Common myeloid progenitor, CD34-positive (primary cell): ENCODE data around the gene MAGEA9. TPM values are rescaled to one million over a fixed set of nuclear protein-coding genes. Genes with fewer than 3 reads are reported as not detected.
"Not testable (repeated sequence)": the region's sequence is repeated elsewhere in the genome, so short reads cannot be mapped to it uniquely, and the experiment has no call there.

Source experiments
- CTCF ChIA-PET: fragments of 350-600 bp; sonication (Branson Sonifier 250); formaldehyde crosslinking; loops from one replicate; lab custom pipeline; 2021; ENCODE audit warnings: antibody characterized with exemption; lab: Charles Lee
- POLR2A ChIA-PET: fragments of 350-600 bp; sonication (Branson Sonifier 250); formaldehyde crosslinking; loops from one replicate; lab custom pipeline; 2021; ENCODE audit warnings: antibody characterized with exemption; lab: Charles Lee
- DNase-seq, 3 donors: peaks; one replicate each; pipeline versions ENCODE4 v3.0.0 to v3.0.0-alpha.2; 2013
- H3K27ac ChIP-seq, 2 experiments: 1 replicate in 1 of 2; 2 replicates in 1 of 2; pipeline ENCODE4 v1.7.0; 2013; ENCODE audit warnings: inconsistent platforms in 2 of 2, low read length in 2 of 2, mild to moderate bottlenecking in 2 of 2, low read depth in 1 of 2, moderate library complexity in 1 of 2; ENCODE audit not compliant: severe bottlenecking in 2 of 2, insufficient read depth in 1 of 2, poor library complexity in 1 of 2
- H3K27me3 ChIP-seq, 5 experiments: replicated peaks in 2 of 5; 1 replicate in 3 of 5; 2 replicates in 2 of 5; pipeline versions ENCODE4 v1.6.1 to v1.7.0; 2013; ENCODE audit warnings: low read length in 4 of 5, mild to moderate bottlenecking in 2 of 5, moderate library complexity in 2 of 5, inconsistent platforms in 1 of 5; ENCODE audit not compliant: insufficient read depth in 5 of 5, control insufficient read depth in 4 of 5
- H3K36me3 ChIP-seq, 4 experiments: 1 replicate in 2 of 4; 2 replicates in 2 of 4; pipeline versions ENCODE4 v1.6.1 to v1.7.0; 2013; ENCODE audit warnings: low read length in 3 of 4, control low read depth in 1 of 4, mild to moderate bottlenecking in 1 of 4; ENCODE audit not compliant: control insufficient read depth in 4 of 4, insufficient read depth in 4 of 4
- H3K4me1 ChIP-seq, 4 experiments: 1 replicate in 3 of 4; 2 replicates in 1 of 4; pipeline versions ENCODE4 v1.6.1 to v1.7.1; 2013; ENCODE audit warnings: low read length in 3 of 4, mild to moderate bottlenecking in 3 of 4, control low read depth in 1 of 4, inconsistent platforms in 1 of 4, moderate library complexity in 1 of 4; ENCODE audit not compliant: control insufficient read depth in 4 of 4, insufficient read depth in 4 of 4; ENCODE audit errors: control extremely low read depth in 1 of 4
- H3K4me3 ChIP-seq, 7 experiments: 1 replicate in 4 of 7; 2 replicates in 3 of 7; pipeline versions ENCODE4 v1.5.1 to v1.7.0; 2013; ENCODE audit warnings: mild to moderate bottlenecking in 7 of 7, low read length in 6 of 7, moderate library complexity in 6 of 7, inconsistent platforms in 2 of 7, low read depth in 2 of 7, control low read depth in 1 of 7; ENCODE audit not compliant: insufficient read depth in 4 of 7, control insufficient read depth in 1 of 7; ENCODE audit errors: extremely low read depth in 1 of 7
- H3K9me3 ChIP-seq, 5 experiments: 1 replicate in 4 of 5; 2 replicates in 1 of 5; pipeline versions ENCODE4 v1.6.1 to v1.7.1; 2013; ENCODE audit warnings: low read length in 4 of 5, mild to moderate bottlenecking in 2 of 5, inconsistent platforms in 1 of 5, low read depth in 1 of 5, moderate library complexity in 1 of 5; ENCODE audit not compliant: control insufficient read depth in 4 of 5, insufficient read depth in 2 of 5; ENCODE audit errors: control extremely low read depth in 1 of 5
- WGBS: methylation state at CpG from one replicate; pipeline ENCODE4 v1.1.5; 2013; ENCODE audit not compliant: insufficient coverage; 5-methylcytosine and 5-hydroxymethylcytosine counted together
- polyA plus RNA-seq: library from polyadenylated mRNA; unstranded; fragments of 120-200 nt; gene quantifications from one replicate; pipeline ENCODE4 v1.2.1, GENCODE V29; 2013

The MAGEA9 gene, protein sequence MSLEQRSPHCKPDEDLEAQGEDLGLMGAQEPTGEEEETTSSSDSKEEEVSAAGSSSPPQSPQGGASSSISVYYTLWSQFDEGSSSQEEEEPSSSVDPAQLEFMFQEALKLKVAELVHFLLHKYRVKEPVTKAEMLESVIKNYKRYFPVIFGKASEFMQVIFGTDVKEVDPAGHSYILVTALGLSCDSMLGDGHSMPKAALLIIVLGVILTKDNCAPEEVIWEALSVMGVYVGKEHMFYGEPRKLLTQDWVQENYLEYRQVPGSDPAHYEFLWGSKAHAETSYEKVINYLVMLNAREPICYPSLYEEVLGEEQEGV
- polyA plus RNA-seq, result not detected

DNA sequence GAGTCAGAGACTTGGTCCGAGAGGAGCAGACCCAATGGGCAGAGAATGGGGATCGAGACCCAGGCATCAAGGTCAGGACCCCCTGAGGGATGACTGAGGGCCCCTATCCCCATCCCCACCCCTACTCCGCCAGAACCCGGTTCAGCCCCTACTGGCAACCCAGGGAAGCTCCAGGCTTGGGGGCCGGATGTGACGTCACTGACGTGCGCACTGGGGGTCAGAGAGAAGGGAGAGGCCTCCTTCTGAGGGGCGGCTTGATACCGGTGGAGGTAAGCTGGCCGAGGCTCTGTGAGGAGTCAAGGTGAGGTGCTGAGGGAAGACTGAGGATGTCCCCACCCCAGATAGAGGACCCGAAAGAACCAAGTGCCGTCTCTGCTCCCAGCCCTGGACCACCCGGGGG lies at the start of gene MAGEA9:
Gene MAGEA9 (plus strand): TSS at position 204 of the 400 bp plus-strand sequence. CDS start 4,281 bp downstream, outside the sequence.
- POLR2A ChIA-PET, result not testable (repeated sequence)

DNA sequence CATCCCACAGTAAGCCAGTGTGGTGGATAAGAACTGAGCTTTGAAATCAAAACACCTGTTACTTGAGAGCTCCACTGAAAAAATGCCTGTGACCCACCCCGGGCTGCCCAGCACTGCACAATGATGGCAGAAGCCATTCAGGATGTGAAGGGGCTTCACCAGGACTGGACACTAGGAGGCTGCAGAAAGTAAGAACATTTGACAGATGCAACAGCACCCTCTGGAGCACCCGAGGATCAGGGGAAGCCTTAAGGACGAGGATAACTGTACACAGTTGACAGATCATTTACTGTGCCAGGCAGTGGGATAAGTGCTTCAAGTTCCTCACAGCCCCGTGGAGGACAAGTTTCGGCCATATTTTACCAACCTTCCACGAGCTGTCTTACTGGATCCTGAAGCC lies 39.5 kb upstream of the MAGEA9 start:
- POLR2A ChIA-PET, H3K9me3 ChIP-seq, DNase-seq, H3K36me3 ChIP-seq, H3K27ac ChIP-seq, CTCF ChIA-PET, H3K4me1 ChIP-seq, H3K27me3 ChIP-seq, H3K4me3 ChIP-seq: not testable (repeated sequence)
- no CpG with 5 or more reads among the region's 6 CpGs for WGBS

More for the DNA sequence above, at the start of gene MAGEA9:
- H3K9me3 ChIP-seq, H3K4me1 ChIP-seq, H3K27me3 ChIP-seq, H3K27ac ChIP-seq, H3K4me3 ChIP-seq, H3K36me3 ChIP-seq, CTCF ChIA-PET, DNase-seq: not testable (repeated sequence)
- WGBS, result no CpG with 5 or more reads among the region's 14 CpGs

DNA sequence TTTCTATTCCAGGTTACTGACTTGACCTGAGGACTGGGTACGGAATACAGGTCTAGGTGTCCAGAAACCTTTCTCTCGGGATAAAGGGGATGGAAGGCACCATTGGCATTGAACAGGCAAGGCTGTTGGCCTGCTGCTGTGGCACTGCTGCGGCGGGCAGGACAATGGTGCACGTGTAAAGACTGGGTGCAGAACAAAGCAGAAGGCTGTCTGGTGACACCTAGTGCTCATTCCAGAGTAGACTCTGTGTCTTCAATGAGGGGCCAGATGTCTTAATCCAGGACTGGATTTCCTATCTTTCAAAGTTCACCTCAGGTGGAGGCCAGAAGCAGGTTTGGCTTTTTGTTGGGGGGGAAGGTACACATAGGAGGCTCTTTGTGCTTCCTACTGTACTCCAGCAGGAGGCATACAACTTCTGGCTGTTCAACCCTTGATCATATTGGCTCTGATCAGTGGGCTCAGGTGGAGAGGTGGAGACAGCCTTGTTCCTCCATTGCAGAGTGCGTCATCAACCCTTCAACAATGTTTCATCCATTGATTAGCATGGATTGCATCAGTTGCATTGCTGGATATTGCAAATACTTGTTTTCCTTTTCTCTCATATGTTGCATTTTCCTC lies 35.2 kb upstream of the MAGEA9 start:
- CTCF ChIA-PET, POLR2A ChIA-PET, DNase-seq, H3K27ac ChIP-seq, H3K9me3 ChIP-seq, H3K36me3 ChIP-seq, H3K4me1 ChIP-seq, H3K27me3 ChIP-seq, H3K4me3 ChIP-seq: not testable (repeated sequence)
- no CpG with 5 or more reads among the region's 6 CpGs for WGBS

DNA sequence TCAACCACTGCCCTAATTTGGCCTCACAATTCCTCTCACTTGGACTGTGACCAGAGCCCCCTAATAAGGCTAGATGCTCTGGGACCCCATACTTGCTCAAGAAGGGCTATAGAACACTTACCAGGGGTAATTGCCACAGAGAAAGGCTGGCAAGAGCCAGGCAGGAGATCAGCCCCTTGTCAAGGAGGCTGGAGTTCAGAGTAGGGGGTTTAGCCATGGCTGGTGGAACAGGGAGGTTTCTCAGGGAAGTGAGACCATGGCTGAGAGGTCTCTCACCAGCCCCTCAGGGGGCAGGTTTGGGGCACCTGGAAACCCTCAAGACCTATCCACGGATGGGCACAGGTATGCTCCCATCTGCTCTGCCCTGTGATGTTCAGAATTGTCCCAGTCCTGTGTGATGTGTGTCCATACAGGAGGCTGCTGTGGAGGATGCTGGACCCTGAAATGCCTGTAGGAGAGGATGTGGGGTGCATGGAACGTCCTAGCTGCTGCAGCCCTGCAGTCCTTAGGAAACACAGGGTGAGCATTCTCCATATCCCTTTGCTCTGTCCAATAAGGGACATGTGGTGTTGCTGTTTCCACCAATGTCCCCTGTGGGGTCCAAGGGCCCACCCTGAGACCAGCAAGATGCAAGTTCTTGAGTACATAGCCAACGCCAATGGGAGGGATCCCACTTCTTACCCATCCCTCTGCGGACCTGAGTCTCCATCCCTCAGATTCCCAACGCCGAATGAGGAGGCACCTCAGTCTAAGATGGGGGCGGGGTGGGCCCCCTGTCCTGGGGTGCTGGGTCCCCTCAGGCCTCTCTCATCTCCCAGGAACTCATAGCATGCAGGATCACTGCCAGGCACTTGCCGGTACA lies 24.3 kb upstream of the MAGEA9 start:
- CTCF ChIA-PET, result no interaction called here
- H3K27ac ChIP-seq, result no peak overlapping the region
- WGBS, result 82% methylated on average over 7 of the region's 8 CpGs

DNA sequence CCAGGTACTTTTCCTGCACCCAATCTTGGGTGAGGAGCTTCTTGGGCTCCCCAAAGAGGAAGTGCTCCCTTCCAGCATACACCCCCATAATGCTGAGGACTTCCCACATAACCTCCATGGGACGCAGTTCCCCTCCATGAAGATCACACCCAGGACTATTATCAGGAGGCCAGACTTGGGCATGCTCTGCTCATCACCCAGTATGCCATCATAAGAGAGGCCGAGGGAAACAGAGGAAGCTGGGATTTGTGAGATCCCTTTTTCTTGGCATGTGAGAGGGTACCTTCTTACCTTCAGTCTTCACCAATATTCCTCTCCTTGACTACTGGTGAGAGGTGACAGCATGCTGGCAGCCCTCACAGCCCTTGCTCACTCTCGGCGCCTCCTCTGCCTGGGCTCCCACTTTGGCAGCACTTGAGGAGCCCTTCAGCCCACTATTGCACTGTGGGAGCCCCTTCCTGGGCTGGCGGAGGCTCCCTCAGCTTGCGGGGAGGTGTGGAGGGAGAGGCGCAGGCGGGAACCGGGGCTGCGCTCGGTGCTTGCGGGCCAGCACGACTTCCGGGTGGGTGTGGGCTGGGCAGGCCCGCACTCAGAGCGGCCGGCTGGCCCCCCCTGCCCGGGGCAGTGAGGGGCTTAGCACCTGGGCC lies 23.5 kb upstream of the MAGEA9 start:
- ChIA-PET CTCF (no interaction called here), POLR2A (no interaction called here)
- 89% methylated on average over 12 of the region's 18 CpGs for WGBS

More for the DNA sequence above, 24.3 kb upstream of the MAGEA9 start:
- no peak overlapping the region for H3K4me3 ChIP-seq
- H3K36me3 ChIP-seq, result no peaks in the 10 kb centered on the region
- no peaks in the 10 kb centered on the region for H3K9me3 ChIP-seq
- no peak for DNase-seq
- H3K4me1 ChIP-seq, result no peaks in the 10 kb centered on the region
- POLR2A ChIA-PET, result no interaction called here
- H3K27me3 ChIP-seq, result peaks cover 0 to 4% (median 0%) of the 10 kb centered on the region in 5 experiments

DNA sequence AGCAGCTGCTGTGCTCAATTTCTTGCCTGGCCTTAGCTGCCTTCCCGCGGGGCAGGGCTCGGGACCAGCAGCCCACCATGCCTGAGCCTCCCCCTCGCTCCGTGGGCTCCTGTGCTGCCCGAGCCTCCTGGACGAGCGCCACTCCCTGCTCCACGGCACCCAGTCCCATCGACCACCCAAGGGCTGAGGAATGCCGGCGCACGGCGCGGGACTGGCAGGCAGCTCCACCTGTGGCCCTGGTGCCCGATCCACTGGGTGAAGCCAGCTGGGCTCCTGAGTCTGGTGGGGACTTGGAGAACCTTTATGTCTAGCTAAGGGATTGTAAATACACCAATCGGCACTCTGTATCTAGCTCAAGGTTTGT lies 23.0 kb upstream of the MAGEA9 start:
- H3K4me1 ChIP-seq, H3K9me3 ChIP-seq, H3K27ac ChIP-seq, CTCF ChIA-PET, H3K36me3 ChIP-seq, POLR2A ChIA-PET, H3K27me3 ChIP-seq, H3K4me3 ChIP-seq, DNase-seq: not testable (repeated sequence)
- 85% methylated on average over 14 of the region's 17 CpGs for WGBS

More for the DNA sequence above, 23.5 kb upstream of the MAGEA9 start:
- Histone ChIP-seq H3K4me3 (no peak overlapping the region), H3K4me1 (no peaks in the 10 kb centered on the region), H3K9me3 (no peaks in the 10 kb centered on the region), H3K36me3 (no peaks in the 10 kb centered on the region), H3K27ac (no peak overlapping the region), H3K27me3 (peaks cover 0 to 2% (median 0%) of the 10 kb centered on the region in 5 experiments)
- no peak for DNase-seq
